ENCODE data around the gene NRG3. TPM values are rescaled to one million over a fixed set of nuclear protein-coding genes. Genes with fewer than 3 reads are reported as not detected.

NRG3 gene
- total and polyA plus RNA-seq, 2 of the 8 experiments (the other 6 are each of a cell fraction or from before 2014, with no cell fraction given): 4.2 to 5.0 TPM

- TF ChIP-seq RFX5 (IDR thresholded peaks at IDR 0.05; ENCODE audit: borderline replicate concordance, low read depth, low read length): no peak
- no peak for TF ChIP-seq TCF12 (IDR thresholded peaks at IDR 0.05; ENCODE audit: low read depth, low read length)
- no peak for TF ChIP-seq SAP30 (IDR thresholded peaks at IDR 0.05; ENCODE audit: insufficient read depth, insufficient replicate concordance, low read length)
- no peak for TF ChIP-seq GTF2F1 (IDR thresholded peaks at IDR 0.05; ENCODE audit: borderline replicate concordance, low read depth, low read length)
- TF ChIP-seq CHD1 (IDR thresholded peaks at IDR 0.05; ENCODE audit: low read depth, low read length): no peak
Observed at GRCh38 chr10:82249141-82249540, 374.1 kb downstream of the NRG3 start (continued).
